Activated B cell treated with CpG ODN at 0.5 μM for 24 hours (primary cell): Measurements from ENCODE around the gene PDGFRA. TPM values are rescaled to one million over a fixed set of nuclear protein-coding genes. Genes with fewer than 3 reads are reported as not detected.
A peak's percentile ranks its signal among the peaks of the same experiment; 100 is the strongest.

ENCODE experiments used
- ATAC-seq: fragments of 200-7000 bp; cut with Tn5 transposase; one replicate; pipeline ENCODE4 v1.10.0; 2021; ENCODE audit warnings: low read depth, mild to moderate bottlenecking, moderate library complexity
- CTCF ChIA-PET: fragments of 350-600 bp; sonication (Branson Sonifier 250); formaldehyde crosslinking; loops from one replicate; lab custom pipeline; 2021; ENCODE audit warnings: antibody characterized with exemption; lab: Charles Lee
- POLR2A ChIA-PET: fragments of 350-600 bp; sonication (Branson Sonifier 250); formaldehyde crosslinking; loops from one replicate; lab custom pipeline; 2021; ENCODE audit warnings: antibody characterized with exemption; lab: Charles Lee
- DNase-seq: peaks from one replicate; pipeline ENCODE4 v3.0.0; 2022
- H3K27ac Mint-ChIP-seq: one replicate; pipeline ENCODE4 v1.8.0; 2020; ENCODE audit warnings: mixed read lengths
- H3K27me3 Mint-ChIP-seq: one replicate; pipeline ENCODE4 v1.8.0; 2021; ENCODE audit warnings: mixed read lengths
- H3K36me3 Mint-ChIP-seq: one replicate; pipeline ENCODE4 v1.8.0; 2021; ENCODE audit warnings: low read depth, mixed read lengths
- H3K4me1 Mint-ChIP-seq: one replicate; pipeline ENCODE4 v1.8.0; 2021; ENCODE audit warnings: mixed read lengths
- H3K4me3 Mint-ChIP-seq: one replicate; pipeline ENCODE4 v1.8.0; 2020; ENCODE audit warnings: mild to moderate bottlenecking, mixed read lengths
- H3K9me3 Mint-ChIP-seq: one replicate; pipeline ENCODE4 v1.8.0; 2020; ENCODE audit warnings: mixed read lengths
- CTCF ChIP-seq: fragments of 200-600 bp; IDR thresholded peaks from one replicate; pipeline ENCODE4 v1.8.0; 2022; ENCODE audit warnings: antibody characterized with exemption, mild to moderate bottlenecking
- intact Hi-C: fragments of 100-400 bp; cut with micrococcal nuclease; formaldehyde crosslinking; loops from one replicate; pipeline ENCODE4 v1.15.1; 2024
- total RNA-seq: library from RNA; stranded (reverse); gene quantifications from 2 replicates; pipeline ENCODE4 v1.2.3, GENCODE V29; 2022

Gene PDGFRA
- total RNA-seq, 1 donor from 2014 or later: not detected

DNA sequence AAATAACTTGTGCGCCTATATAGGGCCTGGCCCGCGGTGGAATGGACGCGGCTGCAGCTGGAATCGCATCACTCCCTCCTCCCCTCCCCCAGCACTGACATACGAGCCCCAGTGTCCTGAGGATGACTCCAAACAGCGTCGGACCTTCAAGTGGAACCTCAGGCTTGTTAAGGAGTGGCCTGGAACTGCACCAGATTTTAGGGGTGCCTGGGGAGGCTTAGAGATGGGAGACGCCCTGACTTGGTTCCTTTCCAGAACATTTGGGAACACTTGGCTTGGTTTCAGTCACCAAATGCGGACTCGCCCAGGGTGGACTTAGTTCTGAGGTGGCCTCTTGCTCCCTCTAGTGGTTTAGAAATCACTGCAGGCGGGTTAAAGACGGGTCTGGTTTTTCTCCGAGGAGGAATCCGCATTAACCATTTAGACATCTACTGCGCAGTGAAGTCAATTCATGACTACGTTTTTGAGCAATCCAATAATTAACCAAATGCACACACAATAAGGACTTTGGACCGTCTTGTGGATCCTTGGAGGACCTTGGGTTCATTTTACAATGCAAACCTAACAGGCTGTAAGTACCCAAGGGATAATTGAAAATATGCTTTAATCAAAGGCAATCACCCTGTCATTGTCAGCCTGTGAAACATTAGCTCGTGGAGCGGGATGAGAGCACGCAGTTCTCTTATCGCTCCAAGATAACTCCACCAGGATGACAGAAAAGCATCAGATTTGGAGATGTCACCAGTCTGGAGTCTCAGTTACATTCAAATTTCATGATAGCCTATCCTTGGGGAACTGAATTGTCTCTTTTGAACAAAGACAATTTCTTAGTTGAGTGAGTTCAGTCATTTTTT lies 11.2 kb upstream of the PDGFRA start:
- ChIA-PET POLR2A (no interaction called here), CTCF (interaction anchor here (0.6 to 7.1 kb wide), 5 partner anchors 16 to 309 kb away, joined by 3 to 64 read pairs (median 5); no protein-coding TSS in a partner anchor)
- TF ChIP-seq CTCF: no peak
- Mint-ChIP-seq H3K36me3 (no peaks in the 10 kb centered on the region), H3K27me3 (peaks cover 23% of the 10 kb centered on the region), H3K9me3 (no peaks in the 10 kb centered on the region), H3K27ac (no peak overlapping the region), H3K4me1 (peaks cover 4% of the 10 kb centered on the region), H3K4me3 (peak overlapping the region; percentile 16)
- peak; percentile 66 for ATAC-seq
- intact Hi-C loops: loop anchor here (1.0 to 5.0 kb wide), 6 partner anchors 16 to 1021 kb away; no protein-coding TSS in a partner anchor
- DNase-seq: peak; percentile 27

GRCh38 chr4:54218736-54219135 lies 10.4 kb upstream of the PDGFRA start:
- no peaks in the 10 kb centered on the region for H3K9me3 Mint-ChIP-seq
- H3K27ac Mint-ChIP-seq: no peak overlapping the region
- ATAC-seq (no peak), DNase-seq (no peak)
- no peaks in the 10 kb centered on the region for H3K36me3 Mint-ChIP-seq
- CTCF ChIA-PET: interaction anchor here (0.6 to 7.1 kb wide), 7 partner anchors 15 to 1023 kb away, joined by 3 to 64 read pairs (median 5); no protein-coding TSS in a partner anchor
- H3K27me3 Mint-ChIP-seq: peaks cover 25% of the 10 kb centered on the region
- peaks cover 4% of the 10 kb centered on the region for H3K4me1 Mint-ChIP-seq
- H3K4me3 Mint-ChIP-seq: no peak overlapping the region
- POLR2A ChIA-PET: no interaction called here
- TF ChIP-seq CTCF: no peak
- intact Hi-C loops: loop anchor here (1.0 to 5.0 kb wide), 2 partner anchors 310 to 726 kb away; no protein-coding TSS in a partner anchor

GRCh38 chr4:54224996-54225597 lies 4.0 kb upstream of the PDGFRA start:
- Mint-ChIP-seq H3K4me3 (peak overlapping the region; percentile 1), H3K36me3 (no peaks in the 10 kb centered on the region), H3K9me3 (no peaks in the 10 kb centered on the region), H3K27ac (no peak overlapping the region), H3K4me1 (peaks cover 41% of the 10 kb centered on the region), H3K27me3 (peaks cover 70% of the 10 kb centered on the region)
- POLR2A ChIA-PET: no interaction called here
- no peak for ATAC-seq
- intact Hi-C loops: no loop called here
- no peak for TF ChIP-seq CTCF
- CTCF ChIA-PET: interaction anchor here (1.4 kb wide), 1 partner anchor 9 kb away, joined by 6 read pairs; no protein-coding TSS in a partner anchor
- DNase-seq: no peak

DNA sequence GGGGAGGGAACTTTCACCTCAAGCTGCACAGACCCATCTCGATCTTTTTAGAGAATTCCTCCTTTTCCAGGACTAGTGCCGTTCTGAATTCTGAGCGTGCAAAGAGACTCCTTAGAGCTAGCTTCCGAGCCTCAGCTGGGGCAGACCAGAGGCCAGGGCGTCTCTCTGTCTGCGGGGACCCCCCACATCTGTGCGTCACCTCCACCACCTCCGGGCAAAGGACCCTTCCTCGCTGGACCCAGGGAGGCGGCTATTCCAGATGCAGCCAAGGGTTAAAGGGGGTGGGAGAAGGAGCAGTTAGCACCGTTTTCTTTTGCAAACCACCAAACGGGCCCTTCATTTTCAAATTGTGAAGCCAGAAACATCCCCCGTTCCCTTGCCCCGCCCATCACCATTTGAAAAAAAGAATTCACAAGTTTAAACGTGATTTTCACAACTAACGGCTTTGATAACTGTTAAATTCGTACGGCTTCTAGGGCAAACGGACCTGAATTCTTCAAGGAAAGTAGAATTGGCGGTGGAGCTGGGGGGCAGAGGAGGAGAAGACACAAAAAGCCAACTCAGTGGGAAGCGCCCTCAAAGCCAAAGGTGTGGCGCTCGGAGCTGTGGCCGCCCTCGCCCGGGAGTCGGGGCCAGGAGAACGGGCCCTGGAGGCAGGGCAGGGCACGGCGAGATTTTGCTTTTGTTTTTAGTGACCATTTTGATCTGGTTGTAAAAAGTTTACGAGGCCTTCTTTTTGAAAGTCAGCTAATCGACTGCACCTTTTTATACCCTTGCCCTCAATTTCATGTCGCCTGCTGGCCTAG lies 3.3 kb upstream of the PDGFRA start:
- DNase-seq (no peak), ATAC-seq (no peak)
- Mint-ChIP-seq H3K9me3 (no peaks in the 10 kb centered on the region), H3K27me3 (peaks cover 73% of the 10 kb centered on the region), H3K27ac (no peak overlapping the region), H3K4me1 (peaks cover 43% of the 10 kb centered on the region), H3K4me3 (peak overlapping the region; percentile 76), H3K36me3 (no peaks in the 10 kb centered on the region)
- ChIA-PET POLR2A (no interaction called here), CTCF (interaction anchor here (0.7 to 1.4 kb wide), 2 partner anchors 8 to 316 kb away, joined by 3 to 6 read pairs; no protein-coding TSS in a partner anchor)
- TF ChIP-seq CTCF: no peak
- intact Hi-C loops: no loop called here
